T-helper 2 cell treated with Interferon-gamma antibody and Interleukin-4, amounts not matched to agents 100 ng/mL and 5 ng/mL, for 36 hours (primary cell): Measurements from ENCODE around the gene OR2AG1. TPM values are rescaled to one million over a fixed set of nuclear protein-coding genes. Genes with fewer than 3 reads are reported as not detected.

Experiments
- intact Hi-C: fragments of 100-400 bp; cut with micrococcal nuclease; formaldehyde crosslinking; loops from one replicate; pipeline ENCODE4 v1.15.1; 2023
- total RNA-seq: library from RNA; stranded (reverse); gene quantifications from 2 replicates; pipeline ENCODE4 v1.2.3, GENCODE V29; 2022

OR2AG1 gene
- not detected in 2 replicates for total RNA-seq

- intact Hi-C loops, result no loop called here
These were observed at the start of gene OR2AG1 for GRCh38 chr11:6782720-6783119. OR2AG1 (plus strand) TSS chr11:6783020; CDS start chr11:6785038, 2,018 bp downstream.

GRCh38 chr11:6733326-6734275, 49.2 kb upstream of the OR2AG1 start:
- intact Hi-C loops, result no loop called here

- intact Hi-C loops, result loop anchor here (5.0 kb wide), 1 partner anchor 193 kb away; the partner anchor contains the start of gene ZNF215
These were observed 48.2 kb upstream of the OR2AG1 start for GRCh38 chr11:6734616-6735015.

- intact Hi-C loops, result loop anchor here (5.0 kb wide), 1 partner anchor 192 kb away; the partner anchor contains the start of gene ZNF215
These were observed 47.5 kb upstream of the OR2AG1 start for GRCh38 chr11:6735306-6735705.

GRCh38 chr11:6736495-6737121, 46.2 kb upstream of the OR2AG1 start:
- intact Hi-C loops, result loop anchor here (5.0 kb wide), 1 partner anchor 191 kb away; the partner anchor contains the start of gene ZNF215

GRCh38 chr11:6737872-6738466, 44.9 kb upstream of the OR2AG1 start:
- intact Hi-C loops, result loop anchor here (1.0 to 5.0 kb wide), 3 partner anchors 8 to 189 kb away; partner anchors contain the start of gene ZNF215

GRCh38 chr11:6738590-6738989, 44.2 kb upstream of the OR2AG1 start:
- intact Hi-C loops, result loop anchor here (1.0 to 5.0 kb wide), 3 partner anchors 8 to 189 kb away; partner anchors contain the start of gene ZNF215

GRCh38 chr11:6742260-6742659, 40.6 kb upstream of the OR2AG1 start:
- intact Hi-C loops, result loop anchor here (10.0 kb wide), 1 partner anchor 1057 kb away; the partner anchor contains the start of genes TRIM22 and TRIM5

GRCh38 chr11:6745018-6745417, 37.8 kb upstream of the OR2AG1 start:
- intact Hi-C loops, result loop anchor here (5.0 to 10.0 kb wide), 2 partner anchors 143 to 1060 kb away; partner anchors contain the start of genes ILK, RRP8, TRIM22 and TRIM5

- intact Hi-C loops, result loop anchor here (1.0 to 10.0 kb wide), 7 partner anchors 7 to 1061 kb away; partner anchors contain the start of genes ARFIP2, ILK, MRPL17 and RRP8
These were observed 37.3 kb upstream of the OR2AG1 start for GRCh38 chr11:6745465-6746015.

GRCh38 chr11:6746086-6746618, 36.7 kb upstream of the OR2AG1 start:
- intact Hi-C loops, result loop anchor here (1.0 to 10.0 kb wide), 7 partner anchors 8 to 1061 kb away; partner anchors contain the start of genes ARFIP2, ILK, MRPL17 and RRP8

- intact Hi-C loops, result loop anchor here (1.0 to 10.0 kb wide), 7 partner anchors 8 to 1062 kb away; partner anchors contain the start of genes ARFIP2, ILK, MRPL17 and RRP8
These were observed 36.2 kb upstream of the OR2AG1 start for GRCh38 chr11:6746626-6747025.

GRCh38 chr11:6747097-6747668, 35.6 kb upstream of the OR2AG1 start:
- intact Hi-C loops, result loop anchor here (2.0 to 10.0 kb wide), 4 partner anchors 145 to 1062 kb away; partner anchors contain the start of genes ARFIP2, ILK, RRP8 and SMPD1

- intact Hi-C loops, result no loop called here
These were observed 27.4 kb upstream of the OR2AG1 start for GRCh38 chr11:6755303-6755952.

GRCh38 chr11:6755953-6756347, 26.9 kb upstream of the OR2AG1 start:
- intact Hi-C loops, result loop anchor here (2.0 kb wide), 2 partner anchors 45 to 53 kb away; no protein-coding TSS in a partner anchor

GRCh38 chr11:6757373-6757967, 25.4 kb upstream of the OR2AG1 start:
- intact Hi-C loops, result loop anchor here (1.0 to 2.0 kb wide), 4 partner anchors 11 to 55 kb away; no protein-coding TSS in a partner anchor

GRCh38 chr11:6771926-6772893, 10.6 kb upstream of the OR2AG1 start, which contains the start of gene OR2AG2:
OR2AG2 (minus strand) TSS chr11:6771976; CDS start chr11:6768957, 3,019 bp downstream.
- intact Hi-C loops, result no loop called here
